Esophagus muscularis mucosa (tissue), 4 donors: ENCODE measurements around the gene DCC. TPM values are rescaled to one million over a fixed set of nuclear protein-coding genes. Genes with fewer than 3 reads are reported as not detected.
"Not testable (repeated sequence)": the region's sequence is repeated elsewhere in the genome, so short reads cannot be mapped to it uniquely, and the experiment has no call there.

ENCODE experiments used
- DNase-seq: peaks from one replicate; pipeline ENCODE4 v3.0.0-alpha.2; 2017; ENCODE audit errors: extremely low spot score
- H3K27ac ChIP-seq, 4 donors: fragments of 200-600 bp; sonication (generic); replicated peaks in 1 of 4; 1 replicate in 3 of 4; 2 replicates in 1 of 4; pipeline ENCODE4 v1.5.1; 2016 to 2019; ENCODE audit warnings: mild to moderate bottlenecking in 1 of 4
- H3K27me3 ChIP-seq, 4 donors: fragments of 200-600 bp; sonication (generic); one replicate each; pipeline versions ENCODE4 v1.5.1 to v1.6.0; 2016 to 2019
- H3K36me3 ChIP-seq, 4 donors: fragments of 200-600 bp; sonication (generic); one replicate each; pipeline ENCODE4 v1.5.1; 2016 to 2019
- H3K4me1 ChIP-seq, 4 donors: fragments of 200-600 bp; sonication (generic); one replicate each; pipeline ENCODE4 v1.5.1; 2016 to 2019
- H3K4me3 ChIP-seq, 4 donors: fragments of 200-600 bp; sonication (generic); 1 replicate in 2 of 4; 2 replicates in 2 of 4; pipeline ENCODE4 v1.5.1; 2016 to 2019; ENCODE audit warnings: mild to moderate bottlenecking in 4 of 4, moderate library complexity in 1 of 4
- H3K9me3 ChIP-seq, 4 donors: fragments of 200-600 bp; sonication (generic); 1 replicate in 3 of 4; 2 replicates in 1 of 4; pipeline ENCODE4 v1.5.1; 2016 to 2019
- CTCF ChIP-seq, 3 experiments: fragments of 200-600 bp in 2 of 3; fragments of 450-650 bp in 1 of 3; sonication (generic) in 2 of 3; IDR thresholded peaks; one replicate each; pipeline ENCODE4 v1.5.1; 2017 to 2019; ENCODE audit warnings: antibody characterized with exemption in 3 of 3, mild to moderate bottlenecking in 2 of 3, moderate library complexity in 1 of 3
- EP300 ChIP-seq: sonication (generic); formaldehyde crosslinking; IDR thresholded peaks from one replicate; pipeline ENCODE4 v1.6.1; 2017; ENCODE audit warnings: antibody characterized with exemption
- POLR2A ChIP-seq: fragments of 450-650 bp; IDR thresholded peaks from one replicate; pipeline ENCODE4 v1.6.1; 2017; ENCODE audit warnings: antibody characterized with exemption, moderate library complexity, mild to moderate bottlenecking, low read depth
- POLR2AphosphoS5 ChIP-seq, 2 donors: sonication (generic); formaldehyde crosslinking; IDR thresholded peaks; one replicate each; pipeline ENCODE4 v1.6.1; 2017; ENCODE audit warnings: antibody characterized with exemption in 2 of 2
- WGBS: methylation state at CpG from one replicate; pipeline ENCODE4 v1.1.5; 2018; 5-methylcytosine and 5-hydroxymethylcytosine counted together
- intact Hi-C: fragments of 100-400 bp; cut with DNase I; formaldehyde crosslinking; loops from one replicate; pipeline ENCODE4 v1.15.1; 2023
- total RNA-seq, 4 donors: library from RNA; depleted of rRNA; stranded (reverse); fragments of >200 nt; gene quantifications; one replicate each; pipeline versions ENCODE4 v1.1.0 to v1.2.1, GENCODE V29; 2016

DCC gene
- total RNA-seq, 4 donors from 2014 or later = 0.46 to 0.99 (median 0.83) TPM; not detected in 1

DNA sequence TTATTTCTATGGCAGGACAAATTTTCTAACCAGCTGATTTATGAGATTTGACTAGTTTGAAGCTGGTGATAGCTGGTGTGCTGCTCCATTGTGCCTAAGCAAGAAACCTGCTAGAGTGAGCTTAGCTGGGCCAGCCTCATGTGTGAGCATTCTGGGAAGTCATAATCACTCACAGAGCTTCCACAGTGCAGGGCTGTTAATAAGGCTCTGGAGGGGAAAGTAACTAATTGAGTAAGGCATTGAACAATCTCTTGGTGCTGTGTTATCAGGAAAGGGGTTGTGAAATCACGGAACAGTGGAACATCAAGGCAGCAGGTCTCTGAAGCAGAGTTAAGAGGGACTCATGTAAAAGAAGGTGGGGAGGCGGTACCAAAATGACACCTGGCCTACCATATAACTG is 1111.9 kb downstream of the DCC start:
- 74% methylated on average over 2 of the region's 2 CpGs for WGBS
- Histone ChIP-seq H3K27ac (no peak overlapping the region), H3K4me1 (no peaks in the 10 kb centered on the region), H3K4me3 (no peak overlapping the region), H3K9me3 (no peaks in the 10 kb centered on the region), H3K27me3 (no peaks in the 10 kb centered on the region), H3K36me3 (no peaks in the 10 kb centered on the region)
- no peak for DNase-seq
- no peak for TF ChIP-seq EP300
- TF ChIP-seq POLR2A = no peak
- no peak for TF ChIP-seq POLR2AphosphoS5 (IDR thresholded peaks at IDR 0.05)
- no peak for TF ChIP-seq CTCF (IDR thresholded peaks at IDR 0.05)
- intact Hi-C loops = no loop called here

DNA sequence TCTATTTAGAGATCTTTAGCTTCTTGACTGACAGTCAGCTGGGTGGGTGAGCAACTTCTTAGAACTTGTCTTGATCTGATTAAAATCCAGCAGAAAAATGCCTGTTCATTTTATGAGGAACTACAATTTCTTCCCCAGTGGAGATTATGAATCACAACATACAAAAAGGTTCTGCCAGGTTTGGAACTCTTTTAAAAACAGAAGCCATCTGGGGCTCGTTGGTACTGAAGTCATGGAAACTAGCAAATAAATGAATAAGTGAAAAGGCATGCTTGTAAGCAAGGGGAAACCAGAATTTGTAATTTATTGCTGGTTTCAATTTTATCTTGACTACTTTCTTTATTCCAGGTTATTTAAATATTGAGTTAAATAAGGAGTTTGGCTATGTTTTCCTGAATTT is 1117.1 kb downstream of the DCC start:
- no peak overlapping the region for H3K4me3 ChIP-seq
- H3K9me3 ChIP-seq = no peaks in the 10 kb centered on the region
- 9% methylated on average over 1 of the region's 1 CpG for WGBS
- no peaks in the 10 kb centered on the region for H3K27me3 ChIP-seq
- intact Hi-C loops = no loop called here
- H3K36me3 ChIP-seq = no peaks in the 10 kb centered on the region
- DNase-seq = no peak
- no peak for TF ChIP-seq POLR2A
- TF ChIP-seq CTCF (IDR thresholded peaks at IDR 0.05) = no peak
- no peaks in the 10 kb centered on the region for H3K4me1 ChIP-seq
- no peak overlapping the region for H3K27ac ChIP-seq

- Histone ChIP-seq H3K36me3 (no peaks in the 10 kb centered on the region), H3K9me3 (no peaks in the 10 kb centered on the region), H3K27me3 (no peaks in the 10 kb centered on the region), H3K27ac (no peak overlapping the region), H3K4me1 (no peaks in the 10 kb centered on the region), H3K4me3 (no peak overlapping the region)
- intact Hi-C loops = no loop called here
- no peak for TF ChIP-seq POLR2A
- DNase-seq = no peak
These were observed 1118.3 kb downstream of the DCC start for GRCh38 chr18:53458268-53458667.

- intact Hi-C loops = no loop called here
- TF ChIP-seq EP300 (no peak), CTCF (IDR thresholded peaks at IDR 0.05) (no peak), POLR2A (no peak), POLR2AphosphoS5 (IDR thresholded peaks at IDR 0.05) (no peak)
- no peaks in the 10 kb centered on the region for H3K9me3 ChIP-seq
- no peaks in the 10 kb centered on the region for H3K4me1 ChIP-seq
- no peaks in the 10 kb centered on the region for H3K27me3 ChIP-seq
- 27% methylated on average over 5 of the region's 5 CpGs for WGBS
- H3K36me3 ChIP-seq = no peaks in the 10 kb centered on the region
- H3K27ac ChIP-seq = no peak overlapping the region
- no peak overlapping the region for H3K4me3 ChIP-seq
- DNase-seq = no peak
These were observed 1119.1 kb downstream of the DCC start for GRCh38 chr18:53458944-53459580.

GRCh38 chr18:53467756-53468155 is 1127.8 kb downstream of the DCC start:
- intact Hi-C loops = no loop called here
- Histone ChIP-seq H3K9me3 (no peaks in the 10 kb centered on the region), H3K27ac (no peak overlapping the region), H3K4me3 (no peak overlapping the region), H3K36me3 (no peaks in the 10 kb centered on the region), H3K4me1 (no peaks in the 10 kb centered on the region), H3K27me3 (no peaks in the 10 kb centered on the region)
- 81% methylated on average over 5 of the region's 5 CpGs for WGBS
- TF ChIP-seq POLR2A = no peak
- DNase-seq = no peak

- H3K36me3 ChIP-seq, H3K4me3 ChIP-seq, intact Hi-C loops, H3K4me1 ChIP-seq, DNase-seq, H3K27ac ChIP-seq, H3K27me3 ChIP-seq, H3K9me3 ChIP-seq: not testable (repeated sequence)
- WGBS = 94% methylated on average over 2 of the region's 2 CpGs
These were observed 1128.2 kb downstream of the DCC start for GRCh38 chr18:53468173-53468572.
